HepG2 (cell line): ENCODE data around the gene NKD1. TPM values are rescaled to one million over a fixed set of nuclear protein-coding genes. Genes with fewer than 3 reads are reported as not detected.

Source experiments
- ATAC-seq: fragments of 200-7000 bp; cut with Tn5 transposase; 3 replicates; pipeline ENCODE4 v1.9.1; 2020; ENCODE audit warnings: mild to moderate bottlenecking, moderate library complexity
- BruUV-seq: library from RNA; stranded (reverse); fragments of 400-500 nt; replicated peaks from 2 replicates; lab custom pipeline; 2021; lab: Mats Ljungman, UMichigan
- CTCF ChIA-PET: fragments of 300-600 bp; formaldehyde crosslinking; extraction: SDS; loops from one replicate; lab custom pipeline; 2021; ENCODE audit warnings: low total read pairs, inconsistent platforms, low intra/inter-chr PET ratio; lab: Yijun Ruan, JAX
- POLR2A ChIA-PET: fragments of 350-600 bp; sonication (Branson Sonifier 250); formaldehyde crosslinking; loops from one replicate; lab custom pipeline; 2020; ENCODE audit warnings: antibody characterized with exemption, inconsistent platforms; lab: Yijun Ruan, JAX
- DNase-seq: peaks from one replicate; pipeline ENCODE4 v3.0.0-alpha.2; 2015; ENCODE audit warnings: low spot score
- FAIRE-seq: peaks from 3 replicates; lab custom pipeline; 2011; peaks lifted over from hg19 to GRCh38; lab: Jason Lieb, UNC
- H2AFZ ChIP-seq: one replicate; pipeline ENCODE4 v1.6.1; 2011; ENCODE audit warnings: low read length, inconsistent platforms
- H3K27ac ChIP-seq: fragments of 300-600 bp; 3 replicates; pipeline ENCODE4 v1.8.0; 2011; ENCODE audit warnings: mixed run types, mild to moderate bottlenecking, mixed read lengths, low read length, inconsistent platforms; ENCODE audit not compliant: insufficient read depth; ENCODE audit errors: extremely low read length
- H3K27me3 ChIP-seq, 2 experiments: fragments of 200-600 bp in 1 of 2; 2 replicates in 1 of 2; 3 replicates in 1 of 2; pipeline versions ENCODE4 v1.6.0 to v1.8.0; 2011; ENCODE audit warnings: low read length in 2 of 2, mild to moderate bottlenecking in 2 of 2, moderate library complexity in 2 of 2, inconsistent platforms in 1 of 2; ENCODE audit not compliant: insufficient read depth in 2 of 2, control insufficient read depth in 1 of 2
- H3K36me3 ChIP-seq, 2 experiments: fragments of 200-600 bp in 1 of 2; replicated peaks in 1 of 2; 2 replicates in 1 of 2; 3 replicates in 1 of 2; pipeline versions ENCODE4 v1.5.1 to v1.8.0; 2011; ENCODE audit warnings: low read length in 2 of 2, inconsistent platforms in 1 of 2; ENCODE audit not compliant: insufficient read depth in 2 of 2, control insufficient read depth in 1 of 2
- H3K4me1 ChIP-seq: 2 replicates; pipeline ENCODE4 v1.5.1; 2012; ENCODE audit warnings: low read length, inconsistent platforms; ENCODE audit not compliant: insufficient read depth
- H3K4me2 ChIP-seq: 2 replicates; pipeline ENCODE4 v1.6.0; 2011; ENCODE audit warnings: low read depth, low read length, inconsistent platforms
- H3K4me3 ChIP-seq, 3 experiments: fragments of 200-600 bp in 1 of 3; sonication (generic), shearing (Covaris generic) in 1 of 3; replicated peaks in 1 of 3; 2 replicates each; pipeline ENCODE4 v1.5.1; 2011 to 2016; ENCODE audit warnings: low read length in 3 of 3, inconsistent platforms in 2 of 3, low read depth in 2 of 3, mild to moderate bottlenecking in 2 of 3, control low read depth in 1 of 3, mixed read lengths in 1 of 3; ENCODE audit not compliant: insufficient read depth in 1 of 3
- H3K79me2 ChIP-seq: one replicate; pipeline ENCODE4 v1.6.1; 2011; ENCODE audit warnings: low read length, inconsistent platforms; ENCODE audit not compliant: insufficient read depth
- H3K9ac ChIP-seq: 2 replicates; pipeline ENCODE4 v1.6.0; 2011; ENCODE audit warnings: mild to moderate bottlenecking, low read depth, low read length, inconsistent platforms; ENCODE audit not compliant: insufficient read depth
- H3K9me3 ChIP-seq: 2 replicates; pipeline ENCODE4 v1.5.1; 2012; ENCODE audit warnings: mild to moderate bottlenecking, low read length
- H4K20me1 ChIP-seq: 2 replicates; pipeline ENCODE4 v1.6.0; 2011; ENCODE audit warnings: inconsistent platforms, mild to moderate bottlenecking, low read length, moderate library complexity; ENCODE audit not compliant: insufficient read depth
- AGO2 ChIP-seq: fragments of 200-400 bp; formaldehyde crosslinking; optimal IDR thresholded peaks from 2 replicates; pipeline ENCODE3; 2017; ENCODE audit warnings: mild to moderate bottlenecking, low read depth, low read length, moderate library complexity
- ARNTL ChIP-seq: sonication (generic); formaldehyde crosslinking; IDR thresholded peaks from 2 replicates; pipeline ENCODE4 v1.4.0; 2020; ENCODE audit warnings: mild to moderate bottlenecking, missing genetic modification reagents
- ERF ChIP-seq: IDR thresholded peaks from 2 replicates; pipeline ENCODE4 v1.6.1; 2018; ENCODE audit warnings: missing biosample characterization, missing genetic modification reagents
- HES4 ChIP-seq: sonication (generic); formaldehyde crosslinking; IDR thresholded peaks from 2 replicates; pipeline ENCODE4 v1.9.0; 2021; ENCODE audit warnings: mild to moderate bottlenecking, missing genetic modification reagents, borderline replicate concordance
- PITX1 ChIP-seq: sonication (generic); formaldehyde crosslinking; IDR thresholded peaks from 2 replicates; pipeline ENCODE4 v1.5.1; 2020; ENCODE audit warnings: mild to moderate bottlenecking, missing genetic modification reagents
- PRDM4 ChIP-seq: sonication (generic); formaldehyde crosslinking; IDR thresholded peaks from 2 replicates; pipeline ENCODE4 v1.9.0; 2021; ENCODE audit warnings: missing genetic modification reagents, borderline replicate concordance
- RCOR2 ChIP-seq: IDR thresholded peaks from 2 replicates; pipeline ENCODE4 v1.6.1; 2016; ENCODE audit warnings: missing biosample characterization, missing genetic modification reagents
- TRIM24 ChIP-seq: sonication (generic); formaldehyde crosslinking; IDR thresholded peaks from 2 replicates; pipeline ENCODE4 v1.8.0; 2022; ENCODE audit warnings: mild to moderate bottlenecking, missing genetic modification reagents
- ZBTB40 ChIP-seq, 2 experiments: fragments of 450-650 bp in 1 of 2; sonication (generic) in 1 of 2; formaldehyde crosslinking in 1 of 2; IDR thresholded peaks; 2 replicates each; pipeline versions ENCODE4 v1.6.1 to v1.8.0; 2016 to 2022; ENCODE audit warnings: antibody characterized with exemption in 1 of 2, mild to moderate bottlenecking in 1 of 2, missing genetic modification reagents in 1 of 2
- ZNF256 ChIP-seq: sonication (generic); formaldehyde crosslinking; conservative IDR thresholded peaks from 2 replicates; pipeline ENCODE4 v1.4.0; 2020; ENCODE audit warnings: missing genetic modification reagents
- ZNF350 ChIP-seq: sonication (generic); formaldehyde crosslinking; IDR thresholded peaks from 2 replicates; pipeline ENCODE4 v1.4.0; 2020; ENCODE audit warnings: mild to moderate bottlenecking, low read depth, missing genetic modification reagents, borderline replicate concordance
- ZNF431 ChIP-seq: sonication (generic); formaldehyde crosslinking; IDR thresholded peaks from 2 replicates; pipeline ENCODE4 v1.9.0; 2022; ENCODE audit warnings: missing genetic modification reagents, low read depth, mild to moderate bottlenecking, borderline replicate concordance
- ZNF44 ChIP-seq: sonication (generic); formaldehyde crosslinking; IDR thresholded peaks from 2 replicates; pipeline ENCODE4 v1.5.1; 2020; ENCODE audit warnings: mild to moderate bottlenecking, missing genetic modification reagents
- ZNF740 ChIP-seq: sonication (generic); formaldehyde crosslinking; IDR thresholded peaks from 2 replicates; pipeline ENCODE4 v1.4.0; 2020; ENCODE audit warnings: missing genetic modification reagents
- WGBS: methylation state at CpG from one replicate; pipeline ENCODE4 v1.1.6; 2017; ENCODE audit warnings: low lambda C conversion rate; 5-methylcytosine and 5-hydroxymethylcytosine counted together
- in situ Hi-C: cut with HindIII; loops from 2 replicates; pipeline ENCODE4 v1.10.0; 2017; ENCODE audit warnings: low pct_unique_long_range_greater_than_20kb; ENCODE audit not compliant: extremely low pct_ligation_motif_present
- intact Hi-C: fragments of 100-400 bp; cut with micrococcal nuclease; formaldehyde crosslinking; loops from one replicate; pipeline ENCODE4 v1.10.0; 2022; ENCODE audit not compliant: unreplicated experiment
- polyA plus RNA-seq, 8 experiments: library from polyadenylated mRNA; depleted of rRNA in 3 of 8; stranded (reverse) in 7 of 8; unstranded in 1 of 8; fragments of >200 nt; fragmentation: Illumina TruSeq in 4 of 8; extraction: Trizol in 4 of 8; gene quantifications; 2 replicates each; pipeline versions ENCODE4 v1.2.1 to v1.2.3, GENCODE V29; 2011 to 2016; ENCODE audit warnings: low read depth in 4 of 8, missing spikeins in 1 of 8, mixed read lengths in 1 of 8; ENCODE audit not compliant: insufficient read depth in 1 of 8
- total RNA-seq, 5 experiments: library from RNA; depleted of rRNA; stranded (reverse); fragments of >200 nt; fragmentation: Illumina TruSeq; extraction: Trizol; gene quantifications; 2 replicates each; pipeline ENCODE4 v1.2.3, GENCODE V29; 2016; ENCODE audit warnings: low read depth in 1 of 5

Gene NKD1
- total and polyA plus RNA-seq, 2 of the 13 experiments (the other 11 are each of a cell fraction or from before 2014, with no cell fraction given) = 70.4 to 121 TPM

- BruUV-seq = no TSS peak
- POLR2A ChIA-PET = no interaction called here
- H3K9ac ChIP-seq = no peak overlapping the region
- H3K4me2 ChIP-seq = no peak overlapping the region
- peaks cover 80% of the 10 kb centered on the region for H3K79me2 ChIP-seq
- CTCF ChIA-PET = no interaction called here
- DNase-seq (no peak), ATAC-seq (no peak), FAIRE-seq (no peak)
- intact Hi-C loops (no loop called here), in situ Hi-C loops (no loop called here)
- peaks cover 70 to 97% of the 10 kb centered on the region in 2 experiments for H3K36me3 ChIP-seq
- H2AFZ ChIP-seq = no peak overlapping the region
- no peak overlapping the region for H3K27ac ChIP-seq
- peaks cover 71% of the 10 kb centered on the region for H3K4me1 ChIP-seq
- peaks cover 98% of the 10 kb centered on the region for H4K20me1 ChIP-seq
- 91% methylated on average over 4 of the region's 4 CpGs for WGBS
- H3K27me3 ChIP-seq = no peaks in the 10 kb centered on the region
- H3K9me3 ChIP-seq = no peaks in the 10 kb centered on the region
- no peak overlapping the region for H3K4me3 ChIP-seq
- TF ChIP-seq TRIM24 (CRISPR knock-in tag) (no peak), ZBTB40 (IDR thresholded peaks at IDR 0.05) (no peak), ZBTB40 (CRISPR knock-in tag; IDR thresholded peaks at IDR 0.05) (no peak), ZNF350 (CRISPR knock-in tag) (no peak), ZNF431 (CRISPR knock-in tag) (no peak), ZNF740 (CRISPR knock-in tag) (no peak), ARNTL (CRISPR knock-in tag) (no peak), HES4 (CRISPR knock-in tag) (no peak), AGO2 (peak; percentile 98), RCOR2 (CRISPR knock-in tag) (no peak), ZNF44 (CRISPR knock-in tag) (no peak), ERF (CRISPR knock-in tag) (no peak), PRDM4 (CRISPR knock-in tag) (no peak), PITX1 (CRISPR knock-in tag) (no peak), ZNF256 (CRISPR knock-in tag) (no peak)
These were observed 56.4 kb downstream of the NKD1 start for GRCh38 chr16:50604610-50605009.
